IPS DF 6.9 (cell line): ENCODE results near the gene HERC2.
"Not testable (repeated sequence)": the region's sequence is repeated elsewhere in the genome, so short reads cannot be mapped to it uniquely, and the experiment has no call there.

Source experiments
- DNase-seq: peaks from one replicate; pipeline ENCODE4 v3.0.0-alpha.2; 2013; ENCODE audit warnings: low read depth, low spot score
- H3K27ac ChIP-seq: one replicate; pipeline ENCODE4 v1.5.1; 2013; ENCODE audit warnings: low read length, control low read depth
- H3K27me3 ChIP-seq: 2 replicates; pipeline ENCODE4 v1.6.1; 2013; ENCODE audit warnings: mild to moderate bottlenecking, low read length; ENCODE audit not compliant: control insufficient read depth, insufficient read depth
- H3K36me3 ChIP-seq: 2 replicates; pipeline ENCODE4 v1.6.1; 2013; ENCODE audit warnings: low read length; ENCODE audit not compliant: control insufficient read depth, insufficient read depth
- H3K4me1 ChIP-seq: 2 replicates; pipeline ENCODE4 v1.6.1; 2013; ENCODE audit warnings: low read length; ENCODE audit not compliant: control insufficient read depth, insufficient read depth
- H3K4me3 ChIP-seq: 2 replicates; pipeline ENCODE4 v1.5.1; 2013; ENCODE audit warnings: mild to moderate bottlenecking, low read length
- H3K9me3 ChIP-seq: 2 replicates; pipeline ENCODE4 v1.6.1; 2013; ENCODE audit warnings: low read length, inconsistent platforms; ENCODE audit not compliant: control insufficient read depth, insufficient read depth
- WGBS: extraction: QIAGEN DNeasy Blood & Tissue Kit; methylation state at CpG from one replicate; pipeline ENCODE4 v1.1.7; 2013; ENCODE audit warnings: mixed read lengths, missing lambda C conversion rate; ENCODE audit not compliant: insufficient read length, insufficient coverage; 5-methylcytosine and 5-hydroxymethylcytosine counted together

HERC2 gene

DNA sequence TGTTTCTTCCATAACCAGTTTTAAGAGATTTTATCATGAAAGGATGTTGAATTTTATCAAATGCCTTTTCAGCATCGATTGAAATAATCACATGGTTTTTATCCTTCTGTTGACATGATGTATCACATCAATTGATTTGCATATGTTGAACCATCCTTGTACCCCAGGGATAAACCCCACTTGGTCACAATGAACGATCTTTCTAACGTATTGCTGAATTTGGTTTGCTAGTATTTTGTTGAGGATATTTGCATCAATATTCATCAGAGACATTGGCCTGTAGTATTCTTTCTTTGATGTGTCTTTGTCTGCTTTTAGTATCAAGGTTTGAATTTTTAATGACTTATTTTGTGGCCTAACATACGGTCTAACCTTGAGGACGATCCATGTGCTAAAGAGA is 13.3 kb downstream of the HERC2 start:
- WGBS, result no CpG with 5 or more reads among the region's 5 CpGs

DNA sequence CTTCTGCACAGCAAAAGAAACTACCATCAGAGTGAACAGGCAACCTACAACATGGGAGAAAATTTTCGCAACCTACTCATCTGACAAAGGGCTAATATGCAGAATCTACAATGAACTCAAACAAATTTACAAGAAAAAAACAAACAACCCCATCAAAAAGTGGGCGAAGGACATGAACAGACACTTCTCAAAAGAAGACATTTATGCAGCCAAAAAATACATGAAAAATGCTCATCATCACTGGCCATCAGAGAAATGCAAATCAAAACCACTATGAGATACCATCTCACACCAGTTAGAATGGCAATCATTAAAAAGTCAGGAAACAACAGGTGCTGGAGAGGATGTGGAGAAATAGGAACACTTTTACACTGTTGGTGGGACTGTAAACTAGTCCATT is 16.3 kb downstream of the HERC2 start:
- not testable (repeated sequence) for H3K36me3 ChIP-seq, DNase-seq, H3K4me1 ChIP-seq, H3K4me3 ChIP-seq, H3K27ac ChIP-seq, H3K27me3 ChIP-seq, H3K9me3 ChIP-seq
- WGBS, result no CpG with 5 or more reads among the region's 2 CpGs

More for the DNA sequence above, 13.3 kb downstream of the HERC2 start:
- not testable (repeated sequence) for H3K4me3 ChIP-seq, H3K27me3 ChIP-seq, DNase-seq, H3K27ac ChIP-seq, H3K9me3 ChIP-seq, H3K4me1 ChIP-seq, H3K36me3 ChIP-seq

DNA sequence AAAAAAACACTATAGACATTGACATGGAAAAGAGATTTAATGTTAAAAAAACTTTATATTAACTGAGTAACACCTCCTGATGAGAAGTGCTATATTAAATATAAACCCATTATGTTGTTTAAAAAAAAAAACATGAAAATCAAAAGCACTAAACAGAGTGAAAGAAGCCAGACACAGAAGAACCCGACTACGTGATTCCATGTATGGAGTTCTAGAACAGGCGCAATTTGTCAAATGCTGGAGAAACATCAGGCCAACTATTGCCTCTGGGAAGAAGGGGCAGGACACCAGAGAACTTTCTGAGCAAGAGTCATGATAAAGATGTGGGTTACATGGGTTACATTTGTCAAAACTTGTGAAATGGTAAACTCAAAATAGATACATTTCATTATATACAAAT is 24.5 kb downstream of the HERC2 start:
- H3K4me3 ChIP-seq, H3K27ac ChIP-seq, DNase-seq, H3K36me3 ChIP-seq, H3K9me3 ChIP-seq, H3K27me3 ChIP-seq, H3K4me1 ChIP-seq: not testable (repeated sequence)
- WGBS, result no CpG with 5 or more reads among the region's 3 CpGs

DNA sequence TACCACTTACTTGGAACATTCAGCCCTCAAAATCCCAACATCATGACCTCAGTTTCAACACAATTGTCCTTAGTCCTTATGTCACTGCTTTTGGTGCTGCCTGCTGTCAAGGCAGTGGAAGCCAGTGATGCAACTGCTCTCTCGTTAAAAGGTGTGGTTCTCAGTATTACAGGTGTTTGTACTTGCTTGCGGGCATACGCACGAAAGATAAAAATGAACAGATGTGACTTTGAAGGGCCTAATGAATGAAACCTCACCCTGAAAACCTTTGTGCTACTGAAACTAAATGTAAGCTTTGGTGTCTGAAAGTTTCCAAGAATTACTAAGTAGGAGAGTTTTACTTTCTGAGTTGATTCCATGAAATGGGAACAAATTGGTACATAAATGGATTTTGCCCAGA is 25.2 kb downstream of the HERC2 start:
- DNase-seq, H3K9me3 ChIP-seq, H3K27me3 ChIP-seq, H3K4me3 ChIP-seq, H3K27ac ChIP-seq, H3K4me1 ChIP-seq, H3K36me3 ChIP-seq: not testable (repeated sequence)
- WGBS, result no CpG with 5 or more reads among the region's 4 CpGs

DNA sequence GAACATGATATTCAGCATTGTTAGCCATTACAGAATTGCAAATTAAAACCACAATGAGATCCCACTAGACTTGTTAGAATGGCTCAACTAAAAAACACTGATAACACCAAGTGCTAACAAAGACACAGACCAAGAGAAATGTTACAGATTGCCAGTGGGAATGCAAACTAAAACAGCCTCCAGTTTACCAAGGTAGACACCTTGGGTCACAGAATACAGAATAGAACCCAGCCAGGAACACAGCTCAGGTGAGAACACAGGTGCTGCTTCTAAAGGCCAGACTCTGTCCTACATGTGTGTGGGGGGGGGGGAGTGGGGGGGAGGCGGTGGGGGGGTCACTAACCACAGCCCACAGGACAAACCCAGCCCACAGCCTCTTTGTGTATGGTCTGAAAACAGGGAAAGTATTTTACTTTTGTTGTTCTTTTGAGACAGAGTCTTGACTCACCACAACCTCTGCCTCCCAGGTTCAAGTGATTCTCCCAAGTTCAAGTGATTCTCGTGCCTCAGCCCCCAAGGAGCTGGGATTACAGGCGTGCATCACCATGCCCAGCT is 26.9 kb downstream of the HERC2 start:
- not testable (repeated sequence) for H3K9me3 ChIP-seq, H3K27ac ChIP-seq, H3K27me3 ChIP-seq, DNase-seq, H3K4me3 ChIP-seq, H3K4me1 ChIP-seq, H3K36me3 ChIP-seq
- no CpG with 5 or more reads among the region's 3 CpGs for WGBS

DNA sequence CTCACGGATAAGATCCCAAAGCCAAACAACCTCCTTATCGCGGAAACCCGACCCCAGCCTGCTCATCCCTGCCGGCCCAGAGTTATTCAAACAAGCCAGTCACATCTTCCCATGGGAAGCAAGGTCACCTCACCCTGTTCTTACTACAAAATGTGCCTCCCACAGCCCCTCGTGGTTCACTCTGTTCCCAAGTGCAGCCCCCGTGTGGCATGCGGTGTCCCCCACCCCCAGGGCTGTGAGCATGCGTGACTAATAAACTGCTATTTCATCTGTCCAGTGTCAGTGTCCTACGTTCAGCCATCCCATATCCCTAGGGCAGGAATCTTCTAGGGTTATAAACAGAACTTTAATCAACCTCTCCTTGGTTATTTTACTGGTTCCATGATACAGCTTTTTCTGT is 27.4 kb downstream of the HERC2 start:
- not testable (repeated sequence) for H3K4me1 ChIP-seq, DNase-seq, H3K27me3 ChIP-seq, H3K36me3 ChIP-seq, H3K9me3 ChIP-seq, H3K4me3 ChIP-seq, H3K27ac ChIP-seq
- no CpG with 5 or more reads among the region's 10 CpGs for WGBS

DNA sequence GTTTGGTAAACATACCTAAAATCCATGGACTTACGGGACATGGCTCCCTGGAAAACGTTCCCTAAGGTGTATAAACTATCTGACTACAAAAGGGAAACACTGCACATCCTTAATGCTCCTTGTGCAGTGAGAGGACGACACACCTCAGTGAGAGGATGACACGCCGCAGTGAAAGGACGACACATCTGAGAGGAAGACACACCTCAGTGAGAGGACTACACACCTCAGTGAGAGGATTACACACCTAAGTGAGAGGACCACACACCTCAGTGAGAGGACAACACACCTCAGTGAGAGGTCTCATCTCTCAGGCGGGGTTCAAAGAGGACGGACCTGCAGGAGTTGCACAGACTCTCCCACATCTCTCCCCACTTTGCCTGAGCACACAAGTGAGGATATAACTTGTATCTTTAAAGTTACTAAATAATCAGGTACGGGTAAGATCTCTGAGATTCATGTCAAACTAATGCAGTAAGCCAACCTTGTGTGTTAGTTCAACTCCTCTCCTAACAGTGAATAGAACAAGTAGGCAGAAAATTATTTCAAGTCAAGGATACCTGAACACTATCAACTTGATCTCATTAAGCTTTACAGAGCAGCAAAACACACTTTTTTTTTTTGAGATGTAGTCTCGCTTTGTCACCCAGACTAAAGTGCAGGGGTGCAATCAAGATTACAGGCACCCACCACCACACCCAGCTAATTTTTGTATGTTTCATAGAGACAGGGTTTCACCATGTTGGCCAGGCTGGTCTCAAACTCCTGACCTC is 32.1 kb downstream of the HERC2 start:
- H3K4me1 ChIP-seq, result no peaks in the 10 kb centered on the region
- peaks cover 4% of the 10 kb centered on the region; the same call in 1 of the 2 replicates for H3K36me3 ChIP-seq
- WGBS, result no CpG with 5 or more reads among the region's 10 CpGs
- no peaks in the 10 kb centered on the region for H3K9me3 ChIP-seq
- H3K27me3 ChIP-seq, result no peaks in the 10 kb centered on the region
- DNase-seq, result no peak
- H3K27ac ChIP-seq, result no peak overlapping the region
- H3K4me3 ChIP-seq, result no peak overlapping the region

DNA sequence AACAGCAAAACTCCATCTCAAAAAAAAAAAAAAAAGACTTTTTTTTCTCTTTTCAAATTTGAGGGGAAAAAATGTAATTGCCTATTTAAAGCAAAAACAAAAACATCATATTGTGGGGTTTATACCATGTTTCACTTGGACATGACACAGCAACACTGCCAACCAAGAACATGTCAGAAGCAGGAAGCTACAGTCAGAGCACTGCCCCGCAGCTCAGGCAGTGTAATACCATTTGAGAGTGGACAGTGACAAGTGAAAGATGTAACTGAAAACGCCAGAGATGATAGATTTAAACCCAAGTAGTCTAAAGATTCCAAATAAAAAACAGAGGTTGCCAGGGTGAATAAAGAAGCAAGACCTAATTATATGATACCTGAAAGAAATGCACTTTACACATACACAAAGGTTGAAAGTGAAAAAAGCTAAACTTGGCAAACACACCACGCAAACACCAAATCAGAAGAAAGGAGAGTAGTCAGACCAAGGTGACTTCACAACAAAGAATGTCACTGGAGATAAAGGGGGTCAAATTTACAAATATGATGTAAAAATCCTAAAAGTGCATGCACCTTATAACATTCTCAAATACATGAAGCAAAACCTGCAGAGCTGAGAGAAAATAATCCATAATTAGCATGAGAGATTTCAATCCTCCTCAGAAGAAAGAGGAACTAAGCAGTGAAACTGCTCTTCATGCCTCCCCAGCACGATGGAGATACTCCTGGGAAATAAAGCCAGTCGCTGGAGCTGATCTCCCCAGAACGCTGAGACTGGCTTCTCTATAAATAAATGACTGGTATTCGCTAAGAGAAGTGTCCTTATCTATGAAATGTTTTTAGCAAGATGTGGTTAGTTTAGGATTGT is 32.9 kb downstream of the HERC2 start:
- H3K36me3 ChIP-seq, H3K9me3 ChIP-seq, DNase-seq, H3K27me3 ChIP-seq, H3K4me1 ChIP-seq, H3K27ac ChIP-seq, H3K4me3 ChIP-seq: not testable (repeated sequence)
- no CpG with 5 or more reads among the region's 7 CpGs for WGBS

DNA sequence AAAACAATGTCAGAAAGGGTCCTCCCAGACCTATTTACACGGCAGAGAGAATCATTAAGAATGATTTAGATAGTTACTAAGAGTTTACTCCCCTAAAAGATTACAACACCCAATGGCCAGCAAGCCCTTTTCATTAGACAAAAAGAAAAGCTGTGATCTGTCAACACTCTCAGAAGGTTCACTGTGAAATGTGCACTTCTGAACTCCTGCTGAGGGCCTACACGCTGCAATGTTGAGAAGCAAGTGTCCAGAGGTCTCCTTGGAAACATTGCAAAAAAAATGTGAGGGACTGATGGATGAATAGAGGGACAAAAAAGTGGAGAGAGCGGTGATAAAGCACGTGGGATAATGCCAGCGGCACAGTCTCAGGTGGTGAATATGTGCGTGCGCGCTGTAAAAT is 35.3 kb downstream of the HERC2 start:
- no CpG with 5 or more reads among the region's 8 CpGs for WGBS
- H3K4me3 ChIP-seq, H3K27ac ChIP-seq, H3K4me1 ChIP-seq, DNase-seq, H3K36me3 ChIP-seq, H3K9me3 ChIP-seq, H3K27me3 ChIP-seq: not testable (repeated sequence)

DNA sequence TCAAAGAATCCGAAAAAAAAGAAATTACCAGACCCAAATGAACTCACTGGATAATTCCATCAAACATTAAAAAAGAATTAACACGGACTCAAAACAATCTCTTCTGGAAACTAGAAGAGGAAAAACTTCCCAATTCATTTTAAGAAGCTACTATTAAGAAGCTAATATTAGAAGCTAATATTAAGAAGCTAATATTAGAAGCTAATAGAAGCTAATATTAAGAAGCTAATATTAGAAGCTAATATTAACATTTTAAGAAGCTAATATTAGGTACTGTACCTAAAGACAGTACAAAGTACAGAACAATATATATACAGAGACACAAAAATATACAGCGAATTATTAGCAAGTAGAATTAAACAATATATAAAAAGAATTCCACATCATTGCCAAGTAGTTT is 35.9 kb downstream of the HERC2 start:
- no peak overlapping the region for H3K27ac ChIP-seq
- H3K4me1 ChIP-seq, result no peaks in the 10 kb centered on the region
- no peak for DNase-seq
- H3K4me3 ChIP-seq, result no peak overlapping the region
- no peaks in the 10 kb centered on the region for H3K27me3 ChIP-seq
- WGBS, result 100% methylated on average over 1 of the region's 3 CpGs
- H3K9me3 ChIP-seq, result no peaks in the 10 kb centered on the region
- H3K36me3 ChIP-seq, result peaks cover 4% of the 10 kb centered on the region; the same call in 1 of the 2 replicates
